Right lung (tissue), 5 donors: Measurements from ENCODE around the gene CAVIN1. TPM values are rescaled to one million over a fixed set of nuclear protein-coding genes. Genes with fewer than 3 reads are reported as not detected.
A peak's percentile ranks its signal among the peaks of the same experiment; 100 is the strongest.
"Not testable (repeated sequence)": the region's sequence is repeated elsewhere in the genome, so short reads cannot be mapped to it uniquely, and the experiment has no call there.

Experiments used
- DNase-seq, 2 donors: peaks; one replicate each; pipeline ENCODE4 v3.0.0-alpha.2; 2013
- polyA plus RNA-seq, 5 donors: library from polyadenylated mRNA; unstranded; fragments of 120-200 nt; gene quantifications; one replicate each; pipeline versions ENCODE4 v1.2.1 to v1.2.3, GENCODE V29; 2013; ENCODE audit warnings: inconsistent platforms in 1 of 5, low replicate concordance in 1 of 5; ENCODE audit not compliant: insufficient read length in 5 of 5, insufficient read depth in 1 of 5

CAVIN1 gene
- polyA plus RNA-seq, 5 donors: 156 to 234 (median 168) TPM

DNA sequence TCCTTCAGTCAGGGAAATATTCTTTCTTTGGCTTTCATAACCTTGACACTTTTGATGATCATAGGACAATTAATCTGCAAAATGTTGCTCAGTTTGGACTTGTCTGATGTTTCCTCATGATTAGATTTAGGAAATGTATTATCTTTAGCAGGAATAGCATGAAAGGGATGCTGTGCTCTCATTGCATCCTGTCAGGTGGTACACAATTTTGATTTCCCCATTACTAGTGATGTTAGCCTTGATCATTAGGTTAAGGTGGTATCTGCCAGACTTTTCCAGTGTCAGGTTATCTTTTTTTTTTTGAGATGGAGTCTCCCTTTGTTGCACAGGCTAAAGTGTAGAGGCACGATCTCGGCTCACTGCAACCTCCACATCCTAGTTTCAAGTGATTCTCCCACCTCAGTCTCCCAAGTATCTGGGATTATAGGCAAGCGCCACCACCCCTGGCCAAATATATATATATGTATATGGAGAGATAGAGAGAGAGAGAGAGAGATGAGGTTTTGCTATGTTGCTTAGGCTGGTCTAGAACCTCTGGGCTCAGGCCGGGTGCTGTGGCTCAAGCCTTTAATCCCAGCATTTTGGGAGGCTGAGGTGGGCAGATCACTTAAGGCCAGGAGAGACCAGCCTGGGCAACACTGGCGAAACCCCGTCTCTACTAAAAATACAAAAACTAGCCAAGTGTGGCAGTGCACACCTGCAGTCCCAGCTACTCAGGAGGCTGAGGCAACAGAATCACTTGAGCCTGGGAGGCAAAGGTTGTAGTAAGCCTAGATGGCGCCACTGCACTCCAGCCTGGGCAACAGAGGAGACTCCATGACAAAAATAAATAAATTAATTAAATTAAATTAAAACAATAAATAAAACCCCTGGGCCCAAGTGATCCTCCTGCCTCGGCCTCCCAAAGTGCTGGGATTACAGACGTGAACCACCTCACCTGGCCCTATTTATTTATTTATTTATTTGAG is 15.8 kb upstream of the CAVIN1 start:
- DNase-seq: no peak

- no peak for DNase-seq
Observed at GRCh38 chr17:42436391-42436790, 13.3 kb upstream of the CAVIN1 start.

DNA sequence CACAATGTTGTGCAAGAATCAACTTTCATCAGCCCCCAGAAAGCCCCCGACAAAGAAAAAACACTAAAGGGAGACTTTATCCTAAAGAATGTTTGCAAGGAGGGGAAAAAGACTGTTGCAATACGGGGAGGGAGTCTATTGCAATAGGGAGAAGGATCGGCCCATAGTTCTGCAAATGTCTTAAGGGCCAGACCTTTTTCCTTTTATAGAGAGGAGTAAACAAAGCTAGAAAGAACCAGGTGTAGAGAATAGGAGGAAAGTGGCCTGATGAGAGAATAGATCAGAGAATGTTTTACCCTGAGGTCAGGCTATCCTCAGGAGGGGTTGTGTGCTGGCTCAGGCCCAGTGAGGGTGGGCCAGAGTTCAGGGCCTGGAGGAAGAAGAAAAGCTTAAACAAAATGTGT is 8.7 kb upstream of the CAVIN1 start:
- no peak for DNase-seq

DNA sequence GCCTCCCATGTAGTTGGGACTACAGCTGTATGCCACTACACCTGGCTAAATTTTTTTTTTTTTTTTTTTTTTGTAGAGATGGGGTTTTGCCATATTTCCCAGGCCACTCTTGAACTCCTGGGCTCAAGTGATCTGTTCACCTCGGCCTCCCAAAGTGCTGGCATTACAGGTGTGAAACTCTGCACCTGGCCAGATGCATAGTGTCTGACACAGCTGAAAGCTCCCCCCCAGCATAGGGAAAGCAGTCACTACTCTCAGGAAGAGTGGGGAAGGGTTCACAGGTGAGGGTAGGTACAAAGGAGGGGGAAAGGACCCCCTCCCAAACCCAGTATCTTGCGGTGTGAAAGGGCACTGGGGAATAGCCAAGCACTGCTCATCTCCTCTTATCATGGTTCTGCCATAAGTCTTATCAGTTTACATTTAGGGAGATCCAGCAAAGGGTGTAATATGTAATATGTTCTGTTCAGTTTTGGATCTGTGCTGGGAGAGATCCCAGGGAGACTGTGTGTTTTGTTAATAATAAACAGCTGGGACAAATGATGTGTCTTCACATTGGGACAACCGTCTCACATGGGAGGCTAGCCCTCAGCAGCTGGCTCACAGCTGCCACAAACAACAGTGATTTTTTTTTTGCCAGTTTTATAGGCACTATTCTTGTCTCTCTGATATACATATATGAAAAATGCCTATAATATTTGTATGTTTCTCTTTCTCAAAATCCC is 6.8 kb upstream of the CAVIN1 start:
- DNase-seq: peak in 1 of 2 donors; percentile 59

DNA sequence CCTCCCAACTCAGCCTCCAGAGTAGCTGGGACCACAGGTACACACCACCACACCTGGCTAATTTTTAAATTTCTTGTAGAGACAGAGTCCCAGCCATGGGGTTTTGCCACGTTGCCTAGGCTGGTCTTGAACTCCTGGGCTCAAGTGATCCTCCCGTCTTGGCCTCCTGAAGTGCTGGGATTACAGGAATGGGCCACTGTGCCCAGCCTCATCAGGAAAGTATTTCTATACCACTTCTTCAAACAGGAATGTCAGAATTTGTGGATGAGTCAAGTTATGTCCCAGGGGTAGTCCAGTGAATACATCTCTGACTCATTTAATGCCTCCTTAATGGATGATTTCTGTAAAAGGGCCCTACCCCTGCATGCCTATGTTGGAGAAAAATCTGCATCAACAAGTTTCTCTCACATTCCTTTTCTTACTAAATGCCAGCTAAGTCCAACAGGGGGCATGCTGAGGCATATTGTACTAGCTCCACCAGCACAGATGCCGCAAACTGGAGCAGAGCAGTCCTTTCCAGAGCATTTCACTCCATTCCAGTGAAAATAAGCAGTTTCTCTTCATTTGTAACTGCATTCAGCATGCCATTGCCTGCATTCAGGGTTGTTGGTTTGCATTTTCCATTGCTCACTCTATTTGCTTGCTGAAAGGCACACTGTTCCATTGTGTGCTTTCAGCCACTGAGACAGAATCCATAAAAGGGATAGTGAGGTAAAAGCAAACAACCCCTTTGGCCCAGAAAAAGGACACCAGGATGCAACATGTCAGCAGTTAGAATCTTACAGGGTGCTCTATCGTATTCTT is 5.3 kb upstream of the CAVIN1 start:
- peak in 1 of 2 donors; percentile 50 for DNase-seq

- no peak for DNase-seq
Observed at GRCh38 chr17:42424991-42425610, 2.0 kb upstream of the CAVIN1 start.

DNA sequence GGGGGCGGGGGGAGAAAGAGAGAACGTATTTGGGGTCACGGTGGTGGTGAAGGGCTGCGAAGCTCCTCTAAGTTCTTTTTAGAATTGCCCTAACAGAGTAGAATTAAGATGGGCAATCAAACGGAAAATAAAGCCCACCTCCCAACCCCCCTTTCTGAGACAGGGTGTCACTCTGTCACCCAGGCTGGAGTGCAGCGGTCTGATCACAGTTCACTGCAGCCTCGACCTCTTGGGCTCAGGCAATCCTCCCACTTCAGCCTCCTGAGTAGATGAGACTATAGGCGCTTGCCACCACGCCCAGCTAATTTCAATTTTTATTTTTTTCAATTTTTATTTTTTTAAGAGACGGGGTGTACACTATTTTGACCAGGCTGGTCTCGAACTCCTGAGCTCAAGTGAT is 710 bp upstream of the CAVIN1 start:
- DNase-seq: no peak

DNA sequence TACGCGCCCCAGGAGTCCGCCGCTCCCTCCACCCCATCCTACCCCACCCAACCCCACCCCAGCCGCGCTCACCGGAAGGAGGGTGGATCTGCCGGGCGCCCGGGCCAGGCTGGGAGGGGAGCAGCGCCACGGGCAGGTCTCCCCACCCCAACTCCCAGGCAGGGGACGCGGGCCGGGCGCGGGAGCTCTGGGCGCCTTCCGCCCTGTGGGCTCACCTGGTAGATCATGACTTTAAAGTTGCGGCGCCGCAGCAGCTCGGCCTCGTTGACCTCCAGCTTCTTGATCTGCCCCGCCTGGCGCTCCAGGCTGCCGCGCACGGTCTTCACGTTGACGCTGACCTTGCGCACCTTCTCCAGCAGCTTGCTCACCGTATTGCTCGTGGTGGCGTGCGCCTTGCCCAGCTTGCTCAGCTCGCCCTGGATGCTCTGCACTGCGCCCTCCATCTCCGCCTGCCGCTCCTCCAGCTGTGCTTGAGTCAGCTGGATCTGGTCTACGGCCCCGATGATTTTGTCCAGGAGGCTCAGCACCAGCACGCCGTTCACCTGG is 571 bp downstream of the CAVIN1 start:
- no peak for DNase-seq

DNA sequence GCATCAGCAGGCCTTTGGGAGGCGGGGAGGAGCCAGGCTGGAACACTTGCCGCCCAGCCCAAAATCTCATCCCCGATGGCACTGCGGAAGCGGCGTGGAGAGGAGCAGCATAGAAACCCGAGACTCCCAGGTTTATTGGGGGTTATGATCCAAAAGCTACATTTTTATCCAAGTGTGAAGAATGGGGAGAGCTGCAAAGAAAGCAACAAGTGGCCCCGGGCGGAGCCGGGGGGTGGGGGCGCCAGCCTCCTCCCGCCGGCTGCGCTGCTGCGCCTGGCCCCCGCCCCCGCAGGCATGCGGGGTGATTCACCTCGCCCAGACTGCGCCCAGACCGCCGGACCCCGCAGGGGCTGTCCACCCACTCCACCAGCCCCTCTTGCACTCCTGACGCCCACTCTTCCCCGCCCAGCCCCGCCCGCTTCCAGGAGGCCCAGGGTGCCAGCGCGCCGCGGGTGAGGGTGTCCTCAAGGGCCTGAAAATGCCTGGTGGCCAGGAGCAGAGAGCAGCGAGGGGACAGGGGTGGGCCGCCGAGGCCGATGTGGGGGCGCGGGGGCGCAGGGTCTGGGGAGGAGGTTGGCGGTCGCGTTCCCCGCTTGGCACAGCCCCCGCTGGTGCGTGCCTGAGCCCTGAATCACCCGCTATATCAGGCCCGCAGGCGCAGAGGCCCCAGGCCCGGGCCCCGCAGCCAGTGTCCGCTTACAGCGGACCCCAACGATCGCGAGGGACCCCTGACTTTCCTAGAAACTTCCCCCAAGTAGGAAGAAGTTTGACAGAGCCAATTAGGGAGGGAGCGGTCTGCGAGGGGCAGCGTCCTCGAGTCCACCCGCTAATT is 1.3 kb downstream of the CAVIN1 start:
- DNase-seq: peak in 1 of 2 donors; percentile 50

- no peak for DNase-seq
Observed at GRCh38 chr17:42421136-42421506, 1.9 kb downstream of the CAVIN1 start.

DNA sequence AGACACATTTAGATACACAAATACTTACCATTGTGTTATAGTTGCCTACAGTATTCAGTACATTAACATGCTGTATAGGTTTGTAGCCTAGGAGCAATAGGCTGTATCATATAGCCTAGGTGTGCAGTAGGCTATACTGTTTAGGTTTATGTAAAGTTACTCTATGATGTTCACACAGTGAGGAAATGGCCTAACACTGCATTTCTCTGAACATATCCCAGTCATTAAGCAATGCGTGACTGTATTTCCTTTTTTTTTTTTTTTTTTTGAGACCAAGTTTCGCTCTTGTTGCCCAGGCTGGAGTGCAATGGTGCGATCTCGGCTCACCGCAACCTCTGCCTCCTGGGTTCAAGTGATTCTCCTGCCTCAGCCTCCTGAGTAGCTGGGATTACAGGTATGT is 5.1 kb downstream of the CAVIN1 start:
- DNase-seq: not testable (repeated sequence)

DNA sequence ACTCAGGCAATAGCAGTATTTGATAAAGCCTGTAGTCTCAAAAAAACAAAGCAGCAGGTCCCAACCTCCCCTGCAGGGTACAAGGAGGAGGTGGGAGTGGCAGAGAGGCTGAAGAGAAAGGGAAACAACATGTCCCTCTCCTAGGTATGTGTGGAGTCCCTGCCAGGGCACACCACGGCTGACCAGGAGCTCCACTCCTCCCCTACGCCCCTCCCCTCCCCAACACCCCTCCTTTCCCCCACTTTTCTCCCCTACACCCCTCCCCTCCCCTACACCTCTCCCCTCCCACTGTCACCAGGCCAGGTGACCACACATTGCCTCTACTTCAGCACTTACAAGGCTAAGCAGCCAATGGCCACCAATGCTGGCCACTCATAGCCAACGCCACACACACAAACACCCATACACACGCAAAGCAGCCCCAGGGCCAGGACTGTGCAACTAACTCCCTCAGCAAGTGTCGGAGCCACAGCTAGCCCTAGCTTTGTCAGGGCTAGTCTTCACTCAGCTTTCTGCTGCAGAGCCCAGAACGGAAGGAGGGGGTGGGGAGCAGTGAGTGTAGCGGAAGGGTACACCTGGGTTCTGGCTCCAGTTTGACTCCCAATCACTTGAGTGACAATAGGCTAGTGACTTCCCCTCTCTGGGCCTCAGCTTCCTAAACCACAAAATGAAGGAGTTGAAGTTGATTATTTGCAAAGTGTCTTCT is 8.2 kb downstream of the CAVIN1 start:
- DNase-seq: no peak

DNA sequence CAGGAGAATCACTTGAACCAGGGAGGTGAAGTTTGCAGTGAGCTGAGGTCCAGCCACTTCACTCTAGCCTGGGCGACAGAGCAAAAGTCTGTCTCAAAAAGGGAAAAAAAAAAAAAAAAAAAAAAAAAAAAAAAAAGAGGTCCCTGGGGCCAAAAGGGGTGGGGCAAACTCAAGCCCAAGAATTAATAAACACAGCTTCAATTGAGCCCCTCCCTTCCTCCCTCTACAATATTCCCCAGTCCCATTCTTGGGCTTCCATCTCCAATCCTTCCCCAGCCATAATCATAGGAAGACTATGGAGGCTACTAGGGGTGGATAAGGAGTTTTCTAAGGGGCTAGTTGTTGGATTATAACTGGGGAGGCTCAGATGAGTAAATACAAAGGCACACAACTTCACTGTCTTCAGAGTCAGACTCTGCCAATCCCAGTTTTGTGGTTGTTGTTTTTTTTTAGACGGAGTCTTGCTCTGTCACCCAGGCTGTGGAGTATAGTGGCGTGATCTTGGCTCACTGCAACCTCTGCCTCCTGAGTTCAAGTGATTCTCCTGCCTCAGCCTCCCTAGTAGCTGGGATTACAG is 9.5 kb downstream of the CAVIN1 start:
- no peak for DNase-seq

- DNase-seq: no peak
Observed at GRCh38 chr17:42411905-42412679, 11.0 kb downstream of the CAVIN1 start.

DNA sequence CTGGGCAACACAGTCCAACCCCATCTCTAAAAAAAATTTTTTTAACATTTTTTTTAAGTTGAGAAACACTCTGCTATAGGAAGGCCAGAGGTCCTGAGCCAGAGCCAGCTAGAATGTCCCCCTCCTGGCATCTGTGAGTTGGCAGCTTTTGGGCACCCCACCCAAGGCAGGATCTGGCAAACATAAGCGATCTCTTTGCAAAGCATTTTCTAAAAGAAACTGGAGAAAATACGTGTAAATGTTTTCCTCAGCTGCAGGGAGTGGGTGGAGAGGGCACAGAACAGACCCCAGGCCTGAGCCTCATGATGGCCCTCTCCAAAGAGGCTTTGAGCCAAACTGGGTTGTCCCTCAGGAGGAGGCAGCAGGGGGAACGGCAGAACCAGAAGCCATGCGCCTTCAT is 11.7 kb downstream of the CAVIN1 start:
- DNase-seq: no peak

DNA sequence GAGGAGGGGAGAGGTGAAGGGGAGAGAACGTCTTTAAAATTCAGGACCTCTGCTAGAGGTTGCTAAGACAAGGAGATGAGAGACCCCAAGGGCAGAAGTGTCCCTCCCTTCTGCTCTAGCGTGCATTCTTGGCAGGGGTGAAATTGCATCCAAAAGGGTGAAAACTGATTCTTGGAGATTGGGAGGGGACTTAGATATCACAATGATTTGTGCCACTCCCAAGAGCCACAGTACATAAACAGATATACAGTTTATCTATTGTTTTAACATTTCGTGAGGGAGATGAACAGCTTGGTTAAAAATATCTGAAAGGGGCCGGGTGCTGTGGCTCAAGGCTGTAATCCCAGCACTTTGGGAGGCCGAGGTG is 12.8 kb downstream of the CAVIN1 start:
- no peak for DNase-seq

DNA sequence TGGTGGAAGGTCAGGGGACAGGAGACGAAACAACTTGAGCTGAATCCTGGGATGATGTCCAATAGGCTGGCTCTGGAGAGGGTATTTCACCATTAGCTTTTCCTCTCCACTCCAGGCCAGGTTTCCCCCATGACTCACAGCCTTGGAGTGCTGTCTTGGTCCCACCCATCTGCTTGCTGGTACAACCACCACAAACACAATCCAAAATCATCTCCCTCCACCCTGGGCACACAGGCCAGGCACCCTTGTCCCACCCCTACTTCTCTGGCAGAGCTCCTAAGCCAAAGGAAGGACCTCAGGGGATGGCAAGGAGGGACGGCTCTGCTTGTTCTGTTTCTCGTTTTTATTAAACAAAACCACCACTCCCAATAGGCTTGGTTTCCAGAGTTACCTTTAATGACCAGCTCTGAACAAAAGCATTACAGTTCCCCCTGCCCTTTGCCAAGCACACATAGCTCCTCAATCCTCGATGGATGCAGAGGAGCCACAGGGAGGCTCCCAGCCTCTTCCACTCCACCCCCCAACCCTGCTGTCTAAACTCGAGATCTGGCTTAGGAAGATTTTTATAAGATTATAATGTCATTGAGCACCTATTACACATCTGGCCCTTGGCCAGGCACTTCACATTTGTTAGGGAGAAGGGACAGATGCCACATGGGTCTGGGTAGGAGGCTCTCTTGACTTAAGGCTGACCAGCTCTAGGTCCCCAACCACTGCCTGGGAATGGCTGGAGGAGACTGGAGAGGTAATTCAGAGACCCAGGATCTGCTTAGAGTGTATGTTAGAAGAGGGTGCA is 13.3 kb downstream of the CAVIN1 start:
- no peak for DNase-seq

GRCh38 chr17:42408061-42408460 is 15.0 kb downstream of the CAVIN1 start:
- DNase-seq: no peak
